AG20443 (cell line): ENCODE results near the gene THUMPD3.

Source experiments
- DNase-seq: peaks from one replicate; pipeline ENCODE4 v3.0.0; 2012; ENCODE audit warnings: low spot score, mixed read lengths

Gene THUMPD3

DNA sequence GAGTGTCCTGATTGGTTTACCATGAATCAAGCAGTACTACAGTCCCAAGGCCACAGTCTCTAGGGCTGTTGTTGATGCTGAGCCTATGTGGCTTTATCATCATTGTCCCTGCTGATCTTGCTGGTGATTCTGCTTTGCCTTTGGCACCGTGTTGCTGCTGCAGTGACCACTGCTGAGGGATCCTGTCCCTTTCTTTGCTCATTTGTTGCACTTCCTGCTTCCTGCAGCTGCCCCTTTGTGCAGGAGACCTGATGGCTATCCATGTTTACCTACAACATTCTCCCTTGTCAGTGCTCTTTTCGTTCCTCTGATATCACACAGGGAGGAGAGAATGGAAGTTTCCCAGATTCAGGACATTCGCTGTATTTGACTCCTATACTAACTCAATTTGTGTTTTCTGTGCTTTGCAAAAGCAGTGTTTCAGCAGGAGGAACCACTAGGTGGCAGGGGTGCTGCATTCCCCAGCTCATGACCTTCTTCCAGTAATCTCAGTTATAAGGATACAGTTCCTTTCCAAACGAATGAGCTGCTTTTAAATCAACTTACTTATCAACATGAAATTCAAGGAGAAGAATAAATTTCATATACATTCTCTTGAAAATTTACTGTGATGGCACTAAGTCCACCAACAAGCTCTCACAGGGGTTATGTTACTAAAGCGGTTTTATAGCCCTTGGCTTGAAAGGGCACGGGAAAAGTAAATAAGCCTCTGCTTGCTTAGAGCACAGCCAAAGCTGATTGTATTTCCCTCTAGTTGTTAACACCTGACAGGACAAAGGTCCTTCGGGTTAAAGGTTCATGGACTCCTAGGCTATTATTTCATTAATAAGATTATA, 9.7 kb upstream of the THUMPD3 start:
- peak; percentile 79 for DNase-seq

DNA sequence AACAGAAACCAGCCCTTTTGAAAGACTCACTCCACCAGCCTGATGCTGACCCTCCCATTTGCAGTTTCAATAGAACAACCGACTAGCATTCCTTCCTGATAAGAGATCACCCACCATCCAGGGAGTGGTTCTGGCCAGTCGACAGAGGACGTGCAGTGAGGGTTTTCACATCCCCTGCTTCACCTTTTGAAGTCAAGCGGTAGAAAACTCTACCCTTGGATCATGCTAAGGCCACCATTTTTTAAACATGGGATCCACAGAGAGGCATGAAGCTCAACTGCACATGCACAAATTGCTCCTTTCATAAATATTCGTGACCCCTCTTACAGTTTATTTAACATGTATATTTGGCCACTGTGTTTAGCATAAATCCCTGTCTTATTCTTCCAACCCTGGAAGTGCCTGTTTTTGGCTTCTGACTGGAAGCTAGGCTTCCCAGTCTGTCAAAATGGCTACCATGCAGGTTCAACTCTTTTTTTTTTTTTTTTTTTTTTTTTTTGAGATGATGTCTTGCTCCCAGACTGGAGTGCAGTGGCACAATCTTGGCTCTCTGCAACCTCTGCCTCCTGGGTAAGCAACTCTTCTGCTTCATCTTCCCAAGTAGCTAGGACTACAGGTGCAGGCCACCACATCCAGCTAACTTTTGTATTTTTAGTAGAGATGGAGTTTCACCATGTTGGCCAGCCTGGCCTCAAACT, 1.0 kb upstream of the THUMPD3 start:
- DNase-seq: no peak

DNA sequence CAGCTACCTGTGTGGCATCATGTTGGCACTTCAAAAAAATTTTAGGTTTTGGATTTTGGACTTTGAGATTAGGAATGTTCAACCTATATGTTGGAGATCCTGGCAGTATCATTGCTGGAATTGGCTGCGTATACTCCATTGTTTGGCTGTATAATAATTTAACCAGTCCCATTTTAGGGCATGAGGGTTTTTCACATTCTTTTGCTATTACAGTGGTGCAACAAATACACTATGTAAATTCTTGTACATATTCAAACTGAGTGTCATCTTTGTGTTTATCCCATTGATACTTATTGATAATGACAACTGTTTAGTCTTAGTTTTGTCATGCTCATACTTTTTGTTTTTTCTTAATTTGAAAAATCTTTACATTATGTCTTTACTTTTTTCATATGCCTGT, 6.7 kb downstream of the THUMPD3 start:
- DNase-seq: no peak

DNA sequence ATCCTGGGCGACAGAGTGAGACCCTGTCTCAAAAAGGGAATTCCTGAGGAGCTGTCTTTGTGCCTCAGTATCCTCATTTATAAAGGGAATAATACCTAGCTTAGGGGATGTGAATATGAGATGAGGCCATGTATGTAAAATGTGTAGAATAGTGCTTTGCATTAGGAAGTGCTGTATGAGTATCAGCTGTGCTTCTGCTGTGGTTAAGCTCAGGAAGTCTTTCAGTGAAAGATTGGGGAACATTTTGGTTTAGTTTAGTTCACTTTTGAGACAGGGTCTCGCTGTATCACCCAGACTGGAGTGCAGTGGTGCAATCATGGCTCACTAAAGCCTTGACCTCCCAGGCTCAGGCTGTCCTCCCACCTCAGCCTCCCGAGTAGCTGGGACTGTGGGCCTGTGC, 10.6 kb downstream of the THUMPD3 start:
- no peak for DNase-seq

DNA sequence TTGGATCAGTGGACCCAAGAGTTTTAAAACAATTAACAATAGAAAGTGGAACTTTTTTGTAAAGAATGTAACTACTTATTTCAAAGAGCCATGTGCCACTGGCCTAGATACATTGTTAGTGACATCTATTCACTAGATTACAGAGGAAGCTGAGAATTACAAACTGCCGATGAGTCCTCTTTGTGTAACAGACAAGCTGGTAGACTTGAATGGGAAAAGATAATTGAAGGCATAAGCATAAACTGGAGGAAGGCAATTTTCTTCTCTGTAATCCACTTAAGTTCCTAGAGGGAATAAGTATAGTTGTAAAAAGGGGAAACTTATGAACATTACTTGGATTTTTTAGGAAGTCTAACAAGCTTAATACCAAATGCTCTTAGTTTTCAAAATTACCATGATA, 15.1 kb downstream of the THUMPD3 start:
- no peak for DNase-seq

DNA sequence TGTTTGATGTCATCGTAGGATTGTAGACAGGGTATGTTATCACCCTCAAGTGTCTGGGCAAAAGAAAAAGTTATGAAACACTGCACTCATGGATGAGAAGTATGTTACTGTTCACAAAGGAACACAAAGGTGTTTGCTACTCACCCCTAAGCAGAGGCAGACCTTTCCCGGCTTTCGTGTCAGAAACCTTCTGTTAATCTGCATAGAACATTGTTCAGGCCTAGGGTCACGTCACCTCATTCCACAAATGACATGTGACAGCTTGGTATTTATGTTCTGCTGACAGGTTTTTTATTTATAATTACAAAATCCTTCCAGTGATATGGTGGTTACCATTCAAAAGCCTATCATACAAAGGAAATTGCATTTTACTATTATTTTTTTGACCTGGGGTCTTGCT, 16.5 kb downstream of the THUMPD3 start:
- no peak for DNase-seq

DNA sequence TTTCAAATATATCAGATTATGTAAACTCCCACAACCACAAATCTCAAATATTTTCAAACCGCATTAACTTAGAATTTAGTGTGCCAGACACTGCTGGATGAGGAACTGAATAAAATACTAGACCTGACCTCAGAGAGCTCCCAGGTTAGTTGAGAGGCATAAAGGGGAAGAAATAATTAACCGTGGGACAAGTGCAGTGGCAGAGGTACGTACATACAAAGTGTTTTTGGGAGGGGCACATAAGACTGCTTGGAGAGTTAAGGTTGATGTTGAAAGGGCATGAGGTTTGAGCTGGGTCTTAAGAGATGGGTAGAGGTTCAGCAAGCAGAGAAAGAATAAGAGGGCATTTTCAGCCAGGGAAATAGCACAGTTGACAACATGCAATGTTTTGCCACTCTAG, 17.2 kb downstream of the THUMPD3 start:
- no peak for DNase-seq

DNA sequence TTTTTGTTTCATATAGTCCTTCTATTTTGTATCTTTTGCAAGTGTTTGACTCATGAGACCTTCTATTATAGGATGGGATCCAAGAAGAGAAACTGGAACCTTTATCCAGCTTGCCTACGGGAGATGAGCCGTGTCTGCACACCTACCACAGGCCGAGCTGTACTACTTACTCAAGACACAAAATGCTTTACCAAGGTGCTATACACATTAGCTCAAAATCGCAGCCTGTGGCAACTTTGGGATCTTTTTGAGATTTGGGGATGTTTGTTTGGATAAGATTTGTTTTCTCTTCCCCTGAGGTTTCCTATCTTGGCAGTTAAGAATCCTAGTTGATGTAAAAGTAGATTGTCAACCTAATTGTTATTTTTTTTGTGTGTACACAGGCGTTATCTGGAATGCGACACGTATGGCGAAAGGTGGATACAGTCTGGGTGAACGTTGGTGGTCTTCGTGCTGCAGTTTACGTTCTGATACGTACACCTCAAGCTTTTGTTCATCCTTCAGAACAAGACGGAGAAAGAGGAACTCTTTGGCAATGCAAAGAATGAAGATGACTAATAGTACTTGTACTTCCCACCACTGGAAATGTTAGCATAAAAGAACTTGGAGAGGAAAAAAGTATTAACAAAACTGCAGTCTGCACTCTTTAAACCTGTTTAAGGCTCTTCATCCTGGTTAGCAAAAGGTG, 21.4 kb downstream of the THUMPD3 start:
- DNase-seq: no peak

DNA sequence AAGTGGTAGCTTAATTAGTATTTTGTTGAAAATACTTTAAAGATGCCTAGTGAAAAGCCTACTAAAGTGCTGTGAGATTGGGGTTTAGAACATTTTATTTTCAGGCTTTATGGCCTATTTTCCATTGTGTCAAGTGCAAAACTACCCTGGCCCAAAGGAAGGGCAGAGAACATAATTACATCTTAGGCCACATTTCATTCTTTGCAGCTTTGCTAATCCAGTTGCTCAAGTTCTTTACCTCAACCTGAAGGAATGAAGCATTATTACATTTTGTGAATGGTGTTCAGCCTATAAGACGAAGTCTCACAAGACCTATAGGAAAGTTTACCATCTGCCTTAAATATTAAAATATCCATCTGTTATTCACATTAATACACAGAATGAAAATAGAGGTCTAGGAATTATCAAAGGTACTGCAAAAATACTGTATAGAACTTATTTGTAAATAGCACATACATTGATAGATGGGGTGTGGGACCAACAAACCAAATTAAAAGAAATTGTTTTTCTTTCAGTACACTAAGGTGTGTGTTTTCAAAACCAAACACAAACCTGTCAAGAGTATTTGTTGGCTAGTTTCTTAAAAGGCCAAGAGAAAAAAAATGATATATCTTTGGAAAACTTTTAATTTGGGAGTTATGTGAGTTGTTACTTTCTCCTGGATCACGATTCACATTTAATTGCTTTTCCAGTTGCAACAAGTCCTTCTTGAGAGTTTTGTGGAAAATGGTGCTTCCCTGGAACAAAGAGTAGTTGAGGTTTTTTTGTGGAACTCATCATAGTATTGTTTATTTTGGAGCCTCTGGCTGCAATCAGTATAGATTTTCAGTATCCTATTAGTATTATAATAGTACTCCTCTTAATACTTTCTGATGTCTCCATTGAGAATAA, 22.6 kb downstream of the THUMPD3 start:
- no peak for DNase-seq

DNA sequence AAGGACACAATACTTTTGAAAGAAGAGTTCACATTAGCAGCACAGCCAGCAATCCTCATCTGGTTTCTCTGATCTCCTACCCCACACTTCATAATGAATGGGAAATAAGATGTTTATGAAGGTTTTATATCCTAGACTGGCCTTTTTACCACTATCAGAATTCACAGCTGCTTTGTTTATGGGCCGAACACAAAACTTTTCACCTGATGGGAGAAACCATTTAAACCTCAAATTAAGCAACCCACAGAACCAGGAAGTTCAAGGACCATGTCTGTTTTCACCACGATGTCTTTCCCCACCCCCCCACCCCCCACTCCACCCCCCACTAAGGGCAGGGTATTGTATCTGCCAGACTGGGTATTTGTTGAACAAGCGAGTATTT, 23.2 kb downstream of the THUMPD3 start:
- no peak for DNase-seq

DNA sequence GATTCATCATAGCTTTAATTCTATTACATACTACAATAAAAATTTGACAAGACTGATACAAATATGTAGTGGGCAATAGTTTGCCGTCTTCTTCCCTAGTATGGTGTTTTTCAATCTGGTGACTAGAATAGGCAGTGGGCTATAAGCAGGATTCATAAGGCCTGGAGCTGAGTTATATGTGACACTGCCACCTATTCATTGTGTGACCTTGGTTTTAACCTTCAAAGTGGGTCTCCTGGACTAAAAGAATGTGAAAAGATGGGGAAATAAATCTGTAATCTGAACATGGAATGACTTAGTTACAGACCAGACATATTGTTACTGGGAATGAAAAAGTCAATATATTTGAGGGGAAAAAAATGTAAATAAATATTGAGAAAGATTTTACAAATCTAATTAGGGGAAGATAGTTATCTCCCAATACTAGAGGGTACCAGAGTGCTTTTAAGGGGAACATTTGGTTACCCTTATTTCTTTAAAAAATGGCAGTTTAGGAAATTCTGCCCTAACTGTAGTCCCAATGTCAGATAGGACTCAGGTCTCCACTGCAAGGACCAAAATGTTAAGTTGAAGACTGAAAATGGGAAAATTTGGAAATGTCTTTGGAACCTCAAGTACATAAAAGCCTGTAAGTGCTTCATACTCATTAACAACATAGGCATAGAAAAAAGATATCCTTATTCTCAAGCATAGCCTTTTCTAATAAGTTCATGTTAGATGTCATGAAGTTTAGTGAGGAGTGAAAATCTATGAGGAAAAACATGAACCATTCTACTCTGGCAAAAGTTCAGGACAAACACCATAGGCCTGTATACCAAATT, 23.9 kb downstream of the THUMPD3 start:
- DNase-seq: no peak

DNA sequence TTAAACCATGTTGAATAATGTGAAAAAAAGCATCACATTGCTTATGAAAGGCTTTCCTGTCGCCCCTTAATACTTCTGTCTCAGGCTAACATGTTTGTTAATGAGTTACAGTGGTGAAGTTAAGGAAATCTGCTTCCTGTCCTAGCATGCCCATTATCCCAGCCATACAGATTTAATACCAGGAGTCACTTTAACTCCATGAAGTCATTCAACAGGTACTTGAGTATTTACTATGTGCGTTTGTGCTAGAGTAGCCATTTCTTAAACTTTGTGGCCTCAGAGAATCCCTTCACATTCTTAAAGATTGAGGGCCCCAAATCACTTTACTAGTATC, 24.4 kb downstream of the THUMPD3 start:
- no peak for DNase-seq

DNA sequence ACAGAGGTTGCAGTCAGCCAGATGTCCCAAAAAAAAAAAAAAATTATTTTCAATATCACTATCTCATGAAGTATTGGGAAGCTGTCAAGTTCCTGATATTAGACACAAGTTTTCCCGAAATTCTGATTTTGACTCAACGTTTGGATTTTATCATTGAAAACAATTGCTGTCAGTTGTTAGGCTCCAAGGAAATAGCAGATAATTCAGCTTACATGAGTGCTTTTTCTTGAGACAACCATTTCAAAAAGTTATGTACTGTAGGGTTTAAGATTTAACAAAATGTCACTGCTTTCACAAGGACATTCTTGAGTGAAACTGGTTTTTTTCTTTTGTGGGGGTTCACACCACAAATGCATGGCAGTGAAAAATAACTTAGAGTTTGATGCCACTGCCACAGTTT, 25.3 kb downstream of the THUMPD3 start:
- DNase-seq: no peak

DNA sequence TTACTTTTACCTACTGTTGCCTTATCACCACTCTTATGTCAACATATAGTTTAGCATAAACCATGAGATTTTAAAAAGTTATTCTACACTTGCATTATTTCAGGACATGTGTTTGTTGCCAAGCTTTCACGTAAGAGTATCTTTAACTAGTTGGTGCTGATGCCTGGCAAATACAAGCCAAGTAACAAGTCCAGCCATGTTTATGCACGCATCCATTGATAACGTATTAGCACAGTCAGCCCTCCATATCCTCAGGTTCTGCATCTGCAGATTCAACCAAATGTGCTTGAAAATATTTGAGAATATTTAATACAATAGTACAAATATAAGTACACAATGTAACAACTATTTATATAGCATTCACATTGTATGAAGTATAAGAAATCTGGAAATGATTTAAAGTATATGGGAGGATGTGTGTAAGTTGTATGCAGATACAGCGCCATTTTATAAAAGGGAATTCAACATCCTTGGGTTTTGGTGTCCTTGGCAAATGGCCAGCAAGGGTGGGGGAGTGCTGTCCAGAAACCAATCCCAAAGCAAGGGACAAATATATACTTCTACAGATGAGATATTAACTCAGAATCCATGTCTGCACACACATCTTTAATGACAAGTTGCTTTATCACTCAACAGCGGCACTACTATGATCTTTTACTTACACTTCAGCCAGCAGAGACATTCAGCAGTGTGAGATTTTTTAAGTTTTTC, 25.9 kb downstream of the THUMPD3 start:
- no peak for DNase-seq

DNA sequence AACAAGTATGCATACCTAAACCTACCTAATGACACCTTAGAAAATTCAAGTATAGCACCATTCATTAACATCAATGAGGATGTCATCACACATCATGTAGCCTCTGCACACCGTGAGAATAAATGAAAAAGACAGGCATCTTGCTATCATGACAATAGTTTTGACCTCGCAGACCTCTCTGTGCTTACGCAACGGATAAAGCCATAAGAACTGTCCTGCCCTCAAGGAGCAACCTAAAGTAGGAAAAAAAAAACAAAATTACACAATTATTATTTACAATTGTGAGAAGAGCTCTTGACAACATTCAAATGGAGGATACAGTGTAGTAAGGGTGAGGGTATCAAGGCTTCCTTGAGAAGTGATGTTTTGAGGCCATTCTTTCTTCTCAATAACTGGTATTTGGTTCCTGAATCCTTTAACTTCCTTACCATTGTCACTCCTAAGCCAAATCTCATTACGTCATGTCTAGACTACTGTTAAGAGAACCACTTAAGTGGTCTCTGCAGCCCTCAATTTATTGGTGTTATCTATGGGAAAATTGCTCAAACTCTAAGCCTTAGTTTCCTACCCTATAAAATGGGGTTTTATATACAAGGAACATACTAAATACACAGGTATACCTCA, 27.5 kb downstream of the THUMPD3 start:
- no peak for DNase-seq

DNA sequence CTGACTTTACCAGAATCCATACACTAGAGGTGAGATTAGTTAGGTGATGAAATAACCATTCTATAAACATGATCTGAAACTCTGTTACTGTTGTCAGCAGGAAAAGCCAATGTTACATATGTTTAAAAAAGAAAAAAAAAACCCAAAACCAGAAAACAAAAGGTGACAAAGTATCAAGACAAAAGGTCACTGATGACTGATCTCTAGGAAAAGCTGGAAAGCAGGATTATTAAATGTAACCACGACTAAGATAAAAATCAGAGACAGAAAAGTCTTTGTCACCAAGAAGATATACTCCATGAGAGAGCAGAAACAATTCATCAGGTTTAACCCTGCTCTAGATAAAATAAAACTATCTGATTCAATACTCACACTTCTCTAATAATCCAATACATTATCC, 29.2 kb downstream of the THUMPD3 start:
- no peak for DNase-seq

DNA sequence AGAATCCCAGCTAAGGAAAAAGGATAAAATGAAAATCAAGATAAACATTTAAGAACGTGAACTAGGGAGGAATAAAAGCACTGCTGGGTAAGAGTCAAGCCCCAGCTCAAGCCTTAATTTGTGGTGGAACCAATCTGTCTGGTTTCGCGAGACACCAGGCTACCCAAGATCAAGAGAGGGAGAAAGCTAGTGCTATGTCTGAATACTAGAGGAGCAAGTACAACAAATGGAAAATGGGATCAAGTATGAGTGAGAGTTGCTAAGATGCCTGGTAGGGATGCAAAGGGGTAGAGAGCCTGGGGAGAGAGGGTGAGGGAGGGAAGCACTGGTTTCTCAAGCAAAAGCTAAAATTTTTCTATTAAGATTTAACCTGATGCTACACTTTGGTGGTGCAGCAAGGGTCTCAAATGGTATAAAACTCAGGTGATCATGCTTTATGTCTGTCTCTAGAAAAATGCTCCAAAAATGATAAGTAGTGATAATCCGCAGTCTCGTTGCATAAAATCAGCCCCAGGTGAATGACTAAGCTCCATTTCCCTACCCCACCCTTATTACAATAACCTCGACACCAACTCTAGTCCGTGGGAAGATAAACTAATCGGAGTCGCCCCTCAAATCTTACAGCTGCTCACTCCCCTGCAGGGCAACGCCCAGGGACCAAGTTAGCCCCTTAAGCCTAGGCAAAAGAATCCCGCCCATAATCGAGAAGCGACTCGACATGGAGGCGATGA, 32.9 kb downstream of the THUMPD3 start:
- no peak for DNase-seq

DNA sequence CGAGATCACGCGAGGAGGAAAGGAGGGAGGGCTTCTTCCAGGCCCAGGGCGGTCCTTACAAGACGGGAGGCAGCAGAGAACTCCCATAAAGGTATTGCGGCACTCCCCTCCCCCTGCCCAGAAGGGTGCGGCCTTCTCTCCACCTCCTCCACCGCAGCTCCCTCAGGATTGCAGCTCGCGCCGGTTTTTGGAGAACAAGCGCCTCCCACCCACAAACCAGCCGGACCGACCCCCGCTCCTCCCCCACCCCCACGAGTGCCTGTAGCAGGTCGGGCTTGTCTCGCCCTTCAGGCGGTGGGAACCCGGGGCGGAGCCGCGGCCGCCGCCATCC, 33.4 kb downstream of the THUMPD3 start:
- DNase-seq: peak; percentile 84

DNA sequence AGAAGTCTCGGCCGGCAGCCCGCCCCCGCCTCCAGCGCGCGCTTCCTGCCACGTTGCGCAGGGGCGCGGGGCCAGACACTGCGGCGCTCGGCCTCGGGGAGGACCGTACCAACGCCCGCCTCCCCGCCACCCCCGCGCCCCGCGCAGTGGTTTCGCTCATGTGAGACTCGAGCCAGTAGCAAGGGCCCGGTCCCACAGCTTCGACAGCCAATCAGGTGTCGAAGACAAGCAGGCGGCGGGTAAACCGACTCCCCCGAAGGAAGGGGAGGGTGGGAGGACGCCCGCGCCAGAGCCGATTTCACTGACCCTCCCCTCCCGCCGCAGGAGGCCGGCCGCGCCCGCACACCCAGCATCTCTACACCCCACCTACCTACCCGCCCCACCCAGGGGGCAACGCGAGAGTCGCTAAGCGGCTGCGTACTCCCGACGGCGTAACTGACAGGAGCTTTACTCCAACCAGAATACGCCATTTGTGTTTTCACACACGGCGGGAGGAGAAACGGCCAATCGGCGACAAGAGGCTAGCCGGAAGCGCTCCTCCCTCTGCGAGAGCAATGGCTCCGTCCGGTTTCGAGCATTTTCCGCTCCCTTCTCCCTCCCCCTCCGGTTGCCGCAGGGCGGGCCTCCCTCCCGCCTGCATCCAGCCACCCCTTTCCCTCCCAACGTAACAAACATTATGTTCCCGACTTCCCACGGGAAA, 33.9 kb downstream of the THUMPD3 start:
- DNase-seq: peak; percentile 92
